HG03045 (cell line): ENCODE data around the gene DDIAS.
"Not testable (repeated sequence)": the region's sequence is repeated elsewhere in the genome, so short reads cannot be mapped to it uniquely, and the experiment has no call there.

Experiments used
- ATAC-seq: cut with Tn5 transposase; IDR thresholded peaks from one replicate; pipeline ENCODE4 v1.9.1; 2021; ENCODE audit warnings: mild to moderate bottlenecking, moderate library complexity; ENCODE audit not compliant: unreplicated experiment

The DDIAS gene

GRCh38 chr11:82901165-82901921 is at the start of gene DDIAS:
Gene DDIAS (plus strand): TSS chr11:82901736. CDS start chr11:82914739, 13,003 bp downstream.
- ATAC-seq: peak; percentile 68

- no peak for ATAC-seq
Measured at GRCh38 chr11:82854242-82854641, 47.3 kb upstream of the DDIAS start.

- ATAC-seq: not testable (repeated sequence)
Measured at GRCh38 chr11:82854916-82855315, 46.6 kb upstream of the DDIAS start.

GRCh38 chr11:82855616-82856015 is 45.9 kb upstream of the DDIAS start:
- no peak for ATAC-seq

GRCh38 chr11:82857145-82857544 is 44.4 kb upstream of the DDIAS start:
- no peak for ATAC-seq

GRCh38 chr11:82858133-82858532 is 43.4 kb upstream of the DDIAS start:
- ATAC-seq: no peak

GRCh38 chr11:82858556-82859091 is 42.9 kb upstream of the DDIAS start:
- ATAC-seq: no peak

- no peak for ATAC-seq
Measured at GRCh38 chr11:82859750-82860149, 41.8 kb upstream of the DDIAS start.

- ATAC-seq: no peak
Measured at GRCh38 chr11:82862379-82862778, 39.2 kb upstream of the DDIAS start.

GRCh38 chr11:82863209-82863608 is 38.3 kb upstream of the DDIAS start:
- ATAC-seq: no peak

GRCh38 chr11:82864268-82864667 is 37.3 kb upstream of the DDIAS start:
- ATAC-seq: no peak

GRCh38 chr11:82865841-82866240 is 35.7 kb upstream of the DDIAS start:
- ATAC-seq: no peak

- no peak for ATAC-seq
Measured at GRCh38 chr11:82867495-82868082, 33.9 kb upstream of the DDIAS start.

- ATAC-seq: no peak
Measured at GRCh38 chr11:82869657-82870056, 31.9 kb upstream of the DDIAS start.

- ATAC-seq: no peak
Measured at GRCh38 chr11:82871646-82872045, 29.9 kb upstream of the DDIAS start.

- no peak for ATAC-seq
Measured at GRCh38 chr11:82872377-82873150, 29.0 kb upstream of the DDIAS start.

- ATAC-seq: no peak
Measured at GRCh38 chr11:82873919-82874333, 27.6 kb upstream of the DDIAS start.

- no peak for ATAC-seq
Measured at GRCh38 chr11:82874646-82875523, 26.7 kb upstream of the DDIAS start.

- no peak for ATAC-seq
Measured at GRCh38 chr11:82883853-82884252, 17.7 kb upstream of the DDIAS start.

- ATAC-seq: no peak
Measured at GRCh38 chr11:82889133-82890001, 12.2 kb upstream of the DDIAS start.
